HEK293 (cell line): ENCODE measurements around the gene LRRK1.
A peak's percentile ranks its signal among the peaks of the same experiment; 100 is the strongest.

Source experiments
- CTCF ChIA-PET: fragments of 350-600 bp; formaldehyde crosslinking; extraction: SDS; loops from one replicate; lab custom pipeline; 2021; ENCODE audit warnings: antibody characterized with exemption; lab: Yijun Ruan, JAX
- POLR2A ChIA-PET: fragments of 300-600 bp; formaldehyde crosslinking; extraction: SDS; loops from one replicate; lab custom pipeline; 2020; ENCODE audit warnings: antibody characterized with exemption, inconsistent platforms; lab: Yijun Ruan, JAX
- H3K27ac ChIP-seq: fragments of 200-500 bp; sonication (Bioruptor generic); 2 replicates; pipeline ENCODE4 v1.5.1; 2014; ENCODE audit warnings: low read depth, low read length, control low read depth, inconsistent platforms; ENCODE audit errors: extremely low read depth
- H3K36me3 ChIP-seq, 2 experiments: fragments of 200-500 bp in 1 of 2; sonication (Bioruptor generic) in 1 of 2; 1 replicate in 1 of 2; 2 replicates in 1 of 2; pipeline ENCODE4 v1.5.1; 2014 to 2017; ENCODE audit warnings: inconsistent platforms in 2 of 2, low read length in 2 of 2; ENCODE audit not compliant: control insufficient read depth in 2 of 2, insufficient read depth in 1 of 2
- H3K4me1 ChIP-seq: fragments of 200-500 bp; sonication (Bioruptor generic); 2 replicates; pipeline ENCODE4 v1.5.1; 2014; ENCODE audit warnings: mild to moderate bottlenecking, low read length, inconsistent platforms; ENCODE audit not compliant: control insufficient read depth, insufficient read depth
- H3K4me3 ChIP-seq: 2 replicates; pipeline ENCODE4 v1.5.1; 2011; ENCODE audit warnings: low read depth, mild to moderate bottlenecking, control low read depth, low read length, moderate library complexity
- H3K9me3 ChIP-seq: fragments of 200-500 bp; sonication (Bioruptor generic); 2 replicates; pipeline ENCODE4 v1.5.1; 2014; ENCODE audit warnings: low read depth, low read length, inconsistent platforms; ENCODE audit not compliant: control insufficient read depth, insufficient read depth
- CTCF ChIP-seq: fragments of 450-650 bp; formaldehyde crosslinking; IDR thresholded peaks from 2 replicates; pipeline ENCODE4 v1.5.1; 2016; ENCODE audit warnings: missing biosample characterization, missing genetic modification characterization
- ELK4 ChIP-seq: IDR thresholded peaks from 2 replicates; pipeline ENCODE4 v1.6.1; 2011; ENCODE audit warnings: mild to moderate bottlenecking, low read depth, low read length, borderline replicate concordance
- HIC1 ChIP-seq: fragments of 450-650 bp; formaldehyde crosslinking; IDR thresholded peaks from 2 replicates; pipeline ENCODE4 v1.5.1; 2016; ENCODE audit warnings: missing biosample characterization, missing genetic modification characterization
- KLF8 ChIP-seq: fragments of 450-650 bp; formaldehyde crosslinking; IDR thresholded peaks from 2 replicates; pipeline ENCODE4 v1.5.1; 2016; ENCODE audit warnings: missing biosample characterization, missing genetic modification characterization
- OSR2 ChIP-seq: fragments of 450-650 bp; formaldehyde crosslinking; IDR thresholded peaks from 2 replicates; pipeline ENCODE4 v1.5.1; 2016; ENCODE audit warnings: missing biosample characterization, missing genetic modification characterization
- PRDM4 ChIP-seq: fragments of 450-650 bp; formaldehyde crosslinking; IDR thresholded peaks from 2 replicates; pipeline ENCODE4 v1.5.1; 2017; ENCODE audit warnings: missing biosample characterization, missing genetic modification characterization
- SETDB1 ChIP-seq: IDR thresholded peaks from one replicate; pipeline ENCODE4 v1.6.1; 2017; ENCODE audit warnings: mild to moderate bottlenecking, low read length, moderate library complexity, mixed read lengths; ENCODE audit not compliant: insufficient read length
- ZBTB8A ChIP-seq: fragments of 450-650 bp; formaldehyde crosslinking; IDR thresholded peaks from 2 replicates; pipeline ENCODE4 v1.5.1; 2016; ENCODE audit warnings: missing biosample characterization, missing genetic modification characterization
- ZNF10 ChIP-seq: fragments of 450-650 bp; formaldehyde crosslinking; IDR thresholded peaks from 2 replicates; pipeline ENCODE4 v1.5.1; 2017; ENCODE audit warnings: missing biosample characterization, missing genetic modification characterization
- ZNF140 ChIP-seq: fragments of 450-650 bp; formaldehyde crosslinking; IDR thresholded peaks from 2 replicates; pipeline ENCODE4 v1.5.1; 2016; ENCODE audit warnings: missing biosample characterization, missing genetic modification characterization
- ZNF174 ChIP-seq: fragments of 450-650 bp; formaldehyde crosslinking; IDR thresholded peaks from 2 replicates; pipeline ENCODE4 v1.5.0; 2017; ENCODE audit warnings: missing biosample characterization, mild to moderate bottlenecking, missing genetic modification characterization
- ZNF2 ChIP-seq: fragments of 450-650 bp; formaldehyde crosslinking; IDR thresholded peaks from 2 replicates; pipeline ENCODE4 v1.5.1; 2016; ENCODE audit warnings: missing biosample characterization, missing genetic modification characterization
- ZNF223 ChIP-seq: fragments of 450-650 bp; formaldehyde crosslinking; IDR thresholded peaks from 2 replicates; pipeline ENCODE4 v1.5.1; 2016; ENCODE audit warnings: missing biosample characterization, missing genetic modification characterization
- ZNF26 ChIP-seq: fragments of 450-650 bp; formaldehyde crosslinking; IDR thresholded peaks from 2 replicates; pipeline ENCODE4 v1.5.1; 2016; ENCODE audit warnings: missing biosample characterization, missing genetic modification characterization
- ZNF292 ChIP-seq: fragments of 450-650 bp; formaldehyde crosslinking; IDR thresholded peaks from 2 replicates; pipeline ENCODE4 v1.5.1; 2016; ENCODE audit warnings: low read depth, missing biosample characterization, missing genetic modification characterization, borderline replicate concordance
- ZNF311 ChIP-seq: fragments of 450-650 bp; formaldehyde crosslinking; IDR thresholded peaks from 2 replicates; pipeline ENCODE4 v1.5.1; 2017; ENCODE audit warnings: missing biosample characterization, missing genetic modification characterization, borderline replicate concordance
- ZNF404 ChIP-seq: fragments of 450-650 bp; formaldehyde crosslinking; IDR thresholded peaks from 2 replicates; pipeline ENCODE4 v1.5.1; 2017; ENCODE audit warnings: missing biosample characterization, missing genetic modification characterization
- ZNF426 ChIP-seq: fragments of 450-650 bp; formaldehyde crosslinking; IDR thresholded peaks from 2 replicates; pipeline ENCODE4 v1.5.1; 2017; ENCODE audit warnings: missing biosample characterization, missing genetic modification characterization, mild to moderate bottlenecking, inconsistent platforms, moderate library complexity
- ZNF513 ChIP-seq: fragments of 450-650 bp; IDR thresholded peaks from 2 replicates; pipeline ENCODE4 v1.5.1; 2018; ENCODE audit warnings: missing biosample characterization, missing genetic modification characterization
- ZNF560 ChIP-seq: fragments of 450-650 bp; formaldehyde crosslinking; IDR thresholded peaks from 2 replicates; pipeline ENCODE4 v1.5.1; 2017; ENCODE audit warnings: missing biosample characterization, missing genetic modification characterization, borderline replicate concordance
- ZNF830 ChIP-seq: fragments of 450-650 bp; IDR thresholded peaks from 2 replicates; pipeline ENCODE4 v1.5.0; 2018; ENCODE audit warnings: missing biosample characterization, missing genetic modification characterization, low read depth, mild to moderate bottlenecking, moderate library complexity

Gene LRRK1

GRCh38 chr15:101004986-101005747, 86.0 kb downstream of the LRRK1 start:
- Histone ChIP-seq H3K9me3 (no peaks in the 10 kb centered on the region), H3K4me1 (peaks cover 5% of the 10 kb centered on the region; the same call in 1 of the 2 replicates), H3K36me3 (no peaks in the 10 kb centered on the region), H3K27ac (no peak overlapping the region), H3K4me3 (no peak overlapping the region)
- TF ChIP-seq SETDB1 (peak; percentile 87), ZBTB8A (tag by site-specific recombination) (peak; percentile 63), ZNF830 (no peak)
- ChIA-PET CTCF (interaction anchor here (0.7 to 7.9 kb wide), 6 partner anchors 8 to 655 kb away, joined by 3 to 159 read pairs (median 4); partner anchors contain the start of gene LRRK1), POLR2A (no interaction called here)

GRCh38 chr15:101006931-101007691, 88.0 kb downstream of the LRRK1 start:
- no peak overlapping the region for H3K27ac ChIP-seq
- no peak overlapping the region for H3K4me3 ChIP-seq
- ChIA-PET POLR2A (no interaction called here), CTCF (interaction anchor here (0.5 to 11.1 kb wide), 65 partner anchors 8 to 1003 kb away, joined by 3 to 223 read pairs (median 5); partner anchors contain the start of genes ALDH1A3, ASB7, CHSY1 and LINS1)
- H3K4me1 ChIP-seq = peaks cover 5% of the 10 kb centered on the region; the same call in 1 of the 2 replicates
- no peaks in the 10 kb centered on the region for H3K36me3 ChIP-seq
- H3K9me3 ChIP-seq = no peaks in the 10 kb centered on the region
- TF ChIP-seq ZNF26 (tag by site-specific recombination) (no peak), ZNF174 (tag by site-specific recombination) (no peak), ZNF2 (tag by site-specific recombination) (0 out of 2 replicates have a peak, but pooled peaks have one; percentile 40), ZNF311 (no peak), ZNF223 (tag by site-specific recombination) (no peak), CTCF (tag by site-specific recombination) (peak; percentile 72), ZNF292 (tag by site-specific recombination) (no peak), ZNF140 (tag by site-specific recombination) (no peak), ZNF426 (tag by site-specific recombination) (no peak), ZNF404 (tag by site-specific recombination) (no peak), ZNF513 (no peak), ZNF560 (tag by site-specific recombination) (no peak), KLF8 (tag by site-specific recombination) (peak; percentile 58; the same call in 1 of the 2 replicates), ELK4 (no peak), OSR2 (tag by site-specific recombination) (no peak), PRDM4 (tag by site-specific recombination) (no peak), HIC1 (tag by site-specific recombination) (no peak), ZNF10 (tag by site-specific recombination) (no peak)
